T-helper 1 cell treated with Interleukin-12 subunit alpha and Interleukin-12 subunit beta and Interleukin-4 antibody, amounts not matched to agents 30 ng/mL and 1 ng/mL, for 36 hours (primary cell): Measurements from ENCODE around the gene USP1. TPM values are rescaled to one million over a fixed set of nuclear protein-coding genes. Genes with fewer than 3 reads are reported as not detected.

Source experiments
- intact Hi-C: fragments of 100-400 bp; cut with micrococcal nuclease; formaldehyde crosslinking; loops from one replicate; pipeline ENCODE4 v1.15.1; 2024
- total RNA-seq: library from RNA; stranded (reverse); gene quantifications from 2 replicates; pipeline ENCODE4 v1.2.3, GENCODE V29; 2022

The USP1 gene
- total RNA-seq, 1 donor from 2014 or later, result 64.5 TPM

GRCh38 chr1:62481681-62482080 lies 44.8 kb downstream of the USP1 start:
- intact Hi-C loops, result no loop called here

GRCh38 chr1:62484824-62485468 lies 48.1 kb downstream of the USP1 start:
- intact Hi-C loops, result no loop called here

- intact Hi-C loops, result no loop called here
These were observed 51.1 kb downstream of the USP1 start for GRCh38 chr1:62487956-62488355.

- intact Hi-C loops, result no loop called here
These were observed 55.7 kb downstream of the USP1 start for GRCh38 chr1:62492521-62492920.

GRCh38 chr1:62493656-62494055 lies 56.8 kb downstream of the USP1 start:
- intact Hi-C loops, result no loop called here

GRCh38 chr1:62494137-62494536 lies 57.3 kb downstream of the USP1 start:
- intact Hi-C loops, result no loop called here

- intact Hi-C loops, result no loop called here
These were observed 63.4 kb downstream of the USP1 start for GRCh38 chr1:62500210-62500609.

Other genes starting within 250 kb of the USP1 start
- not detected in 2 replicates for gene L1TD1, start 242.2 kb upstream of the USP1 start, total RNA-seq
- not detected in 2 replicates for gene KANK4, start 117.6 kb upstream of the USP1 start, total RNA-seq
- gene ANGPTL3, start 160.5 kb downstream of the USP1 start, total RNA-seq, result not detected in 2 replicates